HG03108 (cell line): ENCODE measurements around the gene SGSM1.

Source experiments
- ATAC-seq: cut with Tn5 transposase; IDR thresholded peaks from one replicate; pipeline ENCODE4 v1.9.1; 2021; ENCODE audit warnings: moderate library complexity; ENCODE audit not compliant: unreplicated experiment

The SGSM1 gene

GRCh38 chr22:24947881-24948280 lies 141.9 kb downstream of the SGSM1 start:
- ATAC-seq, result no peak

- no peak for ATAC-seq
Observed at GRCh38 chr22:24948356-24949202, 142.6 kb downstream of the SGSM1 start.

- no peak for ATAC-seq
Observed at GRCh38 chr22:24950272-24950902, 144.4 kb downstream of the SGSM1 start.

GRCh38 chr22:24951942-24952836 lies 146.2 kb downstream of the SGSM1 start, which contains the start of gene KIAA1671:
Gene KIAA1671 (plus strand): TSS chr22:24952716. CDS start chr22:25028000, 75,284 bp downstream.
- ATAC-seq, result no peak

GRCh38 chr22:24952837-24953383 lies 146.9 kb downstream of the SGSM1 start:
- no peak for ATAC-seq

GRCh38 chr22:24953384-24954113 lies 147.5 kb downstream of the SGSM1 start:
- no peak for ATAC-seq

- ATAC-seq, result no peak
Observed at GRCh38 chr22:24954114-24954463, 148.1 kb downstream of the SGSM1 start.

- no peak for ATAC-seq
Observed at GRCh38 chr22:24954856-24955255, 148.8 kb downstream of the SGSM1 start.

GRCh38 chr22:24957043-24957442 lies 151.0 kb downstream of the SGSM1 start:
- ATAC-seq, result no peak

- no peak for ATAC-seq
Observed at GRCh38 chr22:24961217-24961844, 155.3 kb downstream of the SGSM1 start.

GRCh38 chr22:24962094-24962493 lies 156.1 kb downstream of the SGSM1 start:
- no peak for ATAC-seq

GRCh38 chr22:24962835-24963234 lies 156.8 kb downstream of the SGSM1 start:
- ATAC-seq, result no peak

- ATAC-seq, result no peak
Observed at GRCh38 chr22:24964441-24964840, 158.4 kb downstream of the SGSM1 start.

- ATAC-seq, result no peak
Observed at GRCh38 chr22:24965822-24966626, 160.0 kb downstream of the SGSM1 start.

GRCh38 chr22:24968066-24968561 lies 162.1 kb downstream of the SGSM1 start:
- no peak for ATAC-seq

- no peak for ATAC-seq
Observed at GRCh38 chr22:24969560-24970301, 163.7 kb downstream of the SGSM1 start.

- no peak for ATAC-seq
Observed at GRCh38 chr22:24972369-24972768, 166.4 kb downstream of the SGSM1 start.

GRCh38 chr22:24973872-24974271 lies 167.9 kb downstream of the SGSM1 start:
- no peak for ATAC-seq
